Measurements from ENCODE around the gene COPE.

DNA sequence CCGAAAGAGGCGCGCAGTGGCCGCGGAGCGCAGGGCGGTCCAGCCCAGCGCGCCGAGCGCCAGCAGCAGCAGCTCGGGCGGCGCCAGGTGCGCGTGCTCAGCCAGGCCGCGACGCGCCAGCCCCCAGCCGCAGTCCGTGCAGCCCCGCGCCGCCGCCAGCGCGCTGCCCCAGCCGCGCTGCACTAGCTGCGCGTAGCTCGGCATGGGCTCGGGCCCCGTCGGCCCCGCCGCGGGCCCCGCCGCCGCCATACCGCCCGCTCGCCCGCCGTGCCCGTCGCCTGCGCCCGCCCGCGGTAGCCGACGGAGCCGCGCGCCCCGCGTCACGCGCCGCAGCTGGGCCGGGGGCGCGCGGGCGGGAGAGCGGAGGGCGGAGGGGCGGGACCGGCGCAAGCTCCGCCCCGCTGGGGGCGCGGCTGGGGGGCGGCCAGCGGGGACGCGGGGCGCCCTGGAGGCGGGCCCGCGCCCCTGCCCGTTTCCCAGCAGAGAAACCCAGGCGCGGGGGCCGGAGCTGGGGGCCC, 23.3 kb downstream of the COPE start, which contains the start of gene CERS1:
- TF ChIP-seq, protein P1, sequence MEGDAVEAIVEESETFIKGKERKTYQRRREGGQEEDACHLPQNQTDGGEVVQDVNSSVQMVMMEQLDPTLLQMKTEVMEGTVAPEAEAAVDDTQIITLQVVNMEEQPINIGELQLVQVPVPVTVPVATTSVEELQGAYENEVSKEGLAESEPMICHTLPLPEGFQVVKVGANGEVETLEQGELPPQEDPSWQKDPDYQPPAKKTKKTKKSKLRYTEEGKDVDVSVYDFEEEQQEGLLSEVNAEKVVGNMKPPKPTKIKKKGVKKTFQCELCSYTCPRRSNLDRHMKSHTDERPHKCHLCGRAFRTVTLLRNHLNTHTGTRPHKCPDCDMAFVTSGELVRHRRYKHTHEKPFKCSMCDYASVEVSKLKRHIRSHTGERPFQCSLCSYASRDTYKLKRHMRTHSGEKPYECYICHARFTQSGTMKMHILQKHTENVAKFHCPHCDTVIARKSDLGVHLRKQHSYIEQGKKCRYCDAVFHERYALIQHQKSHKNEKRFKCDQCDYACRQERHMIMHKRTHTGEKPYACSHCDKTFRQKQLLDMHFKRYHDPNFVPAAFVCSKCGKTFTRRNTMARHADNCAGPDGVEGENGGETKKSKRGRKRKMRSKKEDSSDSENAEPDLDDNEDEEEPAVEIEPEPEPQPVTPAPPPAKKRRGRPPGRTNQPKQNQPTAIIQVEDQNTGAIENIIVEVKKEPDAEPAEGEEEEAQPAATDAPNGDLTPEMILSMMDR (IDR thresholded peaks at IDR 0.05): no peak
- no peak for TF ChIP-seq POLR2AphosphoS5 (IDR thresholded peaks at IDR 0.05)
